ENCODE data around the gene SHC3. TPM values are rescaled to one million over a fixed set of nuclear protein-coding genes. Genes with fewer than 3 reads are reported as not detected.

Gene SHC3
- polyA plus RNA-seq, 1 donor from 2014 or later = 22.9 TPM

- H3K9me2 ChIP-seq (ENCODE audit: insufficient read depth, low read length) = no peaks in the 10 kb centered on the region
- no peak overlapping the region for H3K9ac ChIP-seq (ENCODE audit: low read length)
- no peak overlapping the region for H3K27ac ChIP-seq (ENCODE audit: low read length)
Observed at GRCh38 chr9:89095761-89096528, 82.7 kb downstream of the SHC3 start.

More at GRCh38 chr9:89095761-89096528, 82.7 kb downstream of the SHC3 start:
- H3F3A ChIP-seq (ENCODE audit: insufficient read depth, low read length, poor library complexity, severe bottlenecking) = no peaks in the 10 kb centered on the region
- no peak overlapping the region for H3K4me2 ChIP-seq (ENCODE audit: low read length)
- TF ChIP-seq REST (IDR thresholded peaks at IDR 0.05; ENCODE audit: borderline replicate concordance) = no peak
- no peak for TF ChIP-seq MXI1 (conservative IDR thresholded peaks at IDR 0.05; ENCODE audit: poor library complexity, severe bottlenecking)
- TF ChIP-seq EZH2 (IDR thresholded peaks at IDR 0.05; ENCODE audit: borderline replicate concordance, insufficient read depth, low read length, poor library complexity, severe bottlenecking) = no peak
- TF ChIP-seq RAD21 (conservative IDR thresholded peaks at IDR 0.05) = no peak
- TF ChIP-seq SMC3 (conservative IDR thresholded peaks at IDR 0.05; ENCODE audit: poor library complexity) = no peak
- TF ChIP-seq CTCF (IDR thresholded peaks at IDR 0.05; ENCODE audit: poor library complexity, severe bottlenecking) = no peak
- no peak for TF ChIP-seq TAF1 (IDR thresholded peaks at IDR 0.05; ENCODE audit: low read depth)
- no peak for TF ChIP-seq EP300 (conservative IDR thresholded peaks at IDR 0.05; ENCODE audit: poor library complexity, severe bottlenecking)
- TF ChIP-seq POLR2AphosphoS5 (IDR thresholded peaks at IDR 0.05) = no peak
- no peak overlapping the region for H3K4me3 ChIP-seq (ENCODE audit: low read length)
- H3K9me3 ChIP-seq (ENCODE audit: low read length) = no peaks in the 10 kb centered on the region
- H3K36me3 ChIP-seq (ENCODE audit: insufficient read depth, low read length) = peaks cover 6% of the 10 kb centered on the region
- no peaks in the 10 kb centered on the region for H3K27me3 ChIP-seq (ENCODE audit: insufficient read depth, low read depth, low read length)
- no peaks in the 10 kb centered on the region for H3K79me2 ChIP-seq (replicated peaks; ENCODE audit: insufficient read depth, low read length)
- no peaks in the 10 kb centered on the region for H4K20me1 ChIP-seq (ENCODE audit: insufficient read depth)
- no peak overlapping the region for H2AFZ ChIP-seq (ENCODE audit: low read depth, low read length)

Data from neural cell (in vitro differentiated cells).